Stomach smooth muscle (tissue), 2 donors: ENCODE results near the gene LDAH.
"Not testable (repeated sequence)": the region's sequence is repeated elsewhere in the genome, so short reads cannot be mapped to it uniquely, and the experiment has no call there.

Experiments used
- H3K27ac ChIP-seq: one replicate; pipeline ENCODE4 v1.7.0; 2013; ENCODE audit warnings: mild to moderate bottlenecking, low read length, inconsistent platforms
- H3K27me3 ChIP-seq, 2 donors: one replicate each; pipeline ENCODE4 v1.7.0; 2013; ENCODE audit warnings: low read length in 2 of 2; ENCODE audit not compliant: insufficient read depth in 2 of 2, control insufficient read depth in 1 of 2
- H3K36me3 ChIP-seq, 2 donors: one replicate each; pipeline ENCODE4 v1.7.0; 2013; ENCODE audit warnings: low read length in 2 of 2; ENCODE audit not compliant: control insufficient read depth in 2 of 2, insufficient read depth in 2 of 2
- H3K4me1 ChIP-seq: one replicate; pipeline ENCODE4 v1.7.0; 2013; ENCODE audit warnings: low read length; ENCODE audit not compliant: control insufficient read depth, insufficient read depth
- H3K4me3 ChIP-seq, 2 donors: one replicate each; pipeline ENCODE4 v1.7.0; 2013; ENCODE audit warnings: low read length in 2 of 2
- H3K9ac ChIP-seq, 2 donors: one replicate each; pipeline ENCODE4 v1.7.0; 2013; ENCODE audit warnings: low read length in 2 of 2, mild to moderate bottlenecking in 1 of 2
- H3K9me3 ChIP-seq, 2 donors: one replicate each; pipeline ENCODE4 v1.7.0; 2013; ENCODE audit warnings: low read length in 2 of 2; ENCODE audit not compliant: control insufficient read depth in 2 of 2
- donor health status: healthy.
- donor health status: Pancreatic carcinoma.

LDAH gene

GRCh38 chr2:20793944-20794343 lies 29.0 kb downstream of the LDAH start:
- not testable (repeated sequence) for H3K9ac ChIP-seq, H3K27ac ChIP-seq, H3K36me3 ChIP-seq, H3K27me3 ChIP-seq, H3K4me1 ChIP-seq, H3K9me3 ChIP-seq, H3K4me3 ChIP-seq

DNA sequence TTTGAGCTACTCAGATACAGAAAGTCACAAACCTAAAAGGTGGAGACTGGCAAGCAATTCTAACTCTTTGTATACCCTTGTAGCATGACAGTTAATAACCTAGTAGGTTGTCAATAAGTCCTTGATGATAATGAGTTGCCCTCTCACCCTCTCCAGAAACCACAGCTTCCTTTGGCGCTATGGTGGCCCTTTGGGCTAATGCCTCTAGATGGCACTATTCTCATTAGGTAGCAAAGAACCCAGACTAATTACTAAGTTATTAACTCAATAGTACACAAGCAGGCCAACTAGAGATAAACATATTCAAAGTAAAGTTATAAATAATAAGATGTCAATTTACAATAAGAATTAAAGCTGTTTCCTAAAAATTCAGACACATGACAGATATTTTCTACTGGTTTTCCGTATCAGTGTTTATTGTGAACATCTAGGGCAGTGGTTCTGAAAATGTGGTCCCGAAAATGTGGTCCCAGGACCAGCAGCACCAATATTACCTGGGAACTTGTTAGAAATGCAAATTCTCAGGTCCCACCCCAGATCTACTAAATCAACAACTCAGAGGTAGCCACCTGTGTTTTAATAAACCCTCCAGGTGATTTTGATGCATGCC lies 41.1 kb downstream of the LDAH start:
- Histone ChIP-seq H3K9ac (no peak overlapping the region), H3K36me3 (no peaks in the 10 kb centered on the region), H3K27me3 (no peaks in the 10 kb centered on the region), H3K4me1 (no peaks in the 10 kb centered on the region), H3K4me3 (no peak overlapping the region), H3K9me3 (no peaks in the 10 kb centered on the region), H3K27ac (no peak overlapping the region)

DNA sequence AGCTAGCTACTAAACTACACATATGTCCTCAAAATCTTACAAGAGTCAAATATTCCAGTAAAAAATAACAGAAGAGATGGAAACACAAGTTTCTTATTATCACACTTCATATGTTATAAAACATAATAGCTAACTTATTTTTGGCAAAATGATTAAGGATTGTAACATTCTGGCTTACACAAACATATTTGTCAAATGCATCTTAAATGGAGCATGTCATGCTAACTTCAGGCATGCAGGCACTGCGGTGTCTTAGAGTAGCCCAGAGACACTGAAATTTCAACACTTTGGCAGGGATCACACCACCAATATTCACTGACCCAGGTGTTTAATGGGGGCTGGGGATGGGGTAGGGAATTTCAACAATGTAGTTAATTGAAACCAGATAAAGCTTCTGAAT lies 51.6 kb downstream of the LDAH start:
- Histone ChIP-seq H3K36me3 (peaks cover 4 to 8% of the 10 kb centered on the region in 2 donors), H3K27me3 (no peaks in the 10 kb centered on the region), H3K4me3 (no peak overlapping the region), H3K9me3 (no peaks in the 10 kb centered on the region), H3K4me1 (no peaks in the 10 kb centered on the region), H3K27ac (no peak overlapping the region), H3K9ac (no peak overlapping the region)

- H3K27me3 ChIP-seq, result no peaks in the 10 kb centered on the region
- no peaks in the 10 kb centered on the region for H3K4me1 ChIP-seq
- no peaks in the 10 kb centered on the region for H3K9me3 ChIP-seq
- H3K36me3 ChIP-seq, result no peaks in the 10 kb centered on the region
- no peak overlapping the region for H3K9ac ChIP-seq
- H3K27ac ChIP-seq, result no peak overlapping the region
- H3K4me3 ChIP-seq, result no peak overlapping the region
These were observed 55.9 kb downstream of the LDAH start for GRCh38 chr2:20766798-20767644.

DNA sequence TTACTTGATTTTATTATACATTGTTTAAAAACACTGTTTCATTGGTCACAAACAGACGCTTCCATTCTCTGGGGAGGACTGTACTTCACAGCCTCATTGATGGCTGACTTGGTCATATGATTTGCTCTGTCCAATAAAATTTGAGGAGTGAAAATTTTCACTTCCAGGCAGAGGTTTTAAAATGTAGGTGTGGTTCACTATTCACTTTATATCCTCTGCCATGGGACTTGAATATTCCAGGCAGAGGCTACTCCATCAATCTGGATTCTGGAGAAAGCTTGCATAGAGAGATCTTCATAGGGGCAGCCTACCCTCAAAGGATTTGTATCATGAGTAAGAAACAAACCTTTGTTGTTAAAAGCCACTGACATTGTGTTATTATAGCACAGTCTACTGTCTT lies 56.7 kb downstream of the LDAH start:
- H3K27ac ChIP-seq, result no peak overlapping the region
- no peaks in the 10 kb centered on the region for H3K4me1 ChIP-seq
- no peak overlapping the region for H3K4me3 ChIP-seq
- no peaks in the 10 kb centered on the region for H3K9me3 ChIP-seq
- no peak overlapping the region for H3K9ac ChIP-seq
- no peaks in the 10 kb centered on the region for H3K27me3 ChIP-seq
- H3K36me3 ChIP-seq, result no peaks in the 10 kb centered on the region

- Histone ChIP-seq H3K4me3 (no peak overlapping the region), H3K36me3 (peaks cover 0 to 6% of the 10 kb centered on the region in 2 donors), H3K9ac (no peak overlapping the region), H3K27me3 (no peaks in the 10 kb centered on the region), H3K27ac (no peak overlapping the region), H3K9me3 (no peaks in the 10 kb centered on the region), H3K4me1 (no peaks in the 10 kb centered on the region)
These were observed 59.8 kb downstream of the LDAH start for GRCh38 chr2:20762945-20763683.

GRCh38 chr2:20759487-20759886 lies 63.4 kb downstream of the LDAH start:
- H3K4me1 ChIP-seq, result no peaks in the 10 kb centered on the region
- H3K27me3 ChIP-seq, result no peaks in the 10 kb centered on the region
- no peak overlapping the region for H3K9ac ChIP-seq
- H3K9me3 ChIP-seq, result no peaks in the 10 kb centered on the region
- peaks cover 0 to 6% of the 10 kb centered on the region in 2 donors for H3K36me3 ChIP-seq
- no peak overlapping the region for H3K27ac ChIP-seq
- no peak overlapping the region for H3K4me3 ChIP-seq

DNA sequence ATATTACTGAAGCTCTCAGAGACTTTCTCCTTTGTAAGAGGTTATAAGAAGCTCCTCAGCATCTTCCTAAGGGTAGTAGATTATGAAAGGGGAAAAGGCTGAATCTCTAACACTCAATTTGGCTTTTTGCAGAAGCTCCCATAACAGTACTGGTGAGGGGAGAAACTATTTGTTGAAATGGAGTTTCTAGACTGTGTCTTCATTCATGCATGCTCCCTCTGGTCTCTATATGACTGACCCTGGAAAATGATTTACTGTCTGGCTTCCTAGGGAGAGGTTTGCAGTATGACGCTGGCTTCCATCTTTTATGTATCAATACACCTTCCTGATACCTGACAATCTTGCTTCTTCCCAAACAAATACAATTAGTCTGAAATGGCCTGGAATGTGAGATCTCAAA lies 63.9 kb downstream of the LDAH start:
- Histone ChIP-seq H3K4me1 (no peaks in the 10 kb centered on the region), H3K27me3 (no peaks in the 10 kb centered on the region), H3K27ac (no peak overlapping the region), H3K9ac (no peak overlapping the region), H3K9me3 (no peaks in the 10 kb centered on the region), H3K4me3 (no peak overlapping the region), H3K36me3 (peaks cover 0 to 6% of the 10 kb centered on the region in 2 donors)

DNA sequence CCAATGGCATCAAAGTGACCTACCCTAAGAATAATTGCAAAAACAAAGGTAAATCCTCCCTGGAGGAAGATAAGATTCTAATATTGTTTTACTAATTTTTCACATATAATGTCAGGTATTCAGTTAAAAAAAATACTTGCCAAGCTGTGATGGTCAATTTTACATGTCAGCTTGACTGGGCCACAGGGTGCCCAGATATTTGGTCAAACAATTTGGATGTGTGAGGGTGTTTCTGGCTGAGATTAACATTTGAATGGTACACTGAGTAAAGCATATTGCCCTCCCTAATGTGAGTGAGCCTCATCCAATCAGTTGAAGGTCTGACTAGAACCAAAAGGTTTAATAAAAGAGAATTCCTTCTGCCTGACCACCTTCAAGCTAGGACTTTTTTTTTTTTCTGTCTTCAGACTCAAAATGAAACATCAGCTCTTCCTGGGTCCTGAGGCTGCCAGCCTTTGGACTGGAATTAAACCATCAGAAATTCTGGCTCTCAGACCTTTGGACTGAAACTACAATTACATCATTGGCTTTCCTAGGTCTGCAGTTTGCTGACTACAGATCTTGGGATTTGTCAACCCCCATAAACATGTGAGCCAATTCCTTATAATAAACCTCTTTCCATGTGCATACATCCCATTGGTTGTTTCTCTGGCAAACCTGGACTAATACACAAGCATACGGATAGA lies 65.4 kb downstream of the LDAH start:
- H3K27me3 ChIP-seq, result no peaks in the 10 kb centered on the region
- H3K4me1 ChIP-seq, result no peaks in the 10 kb centered on the region
- no peak overlapping the region for H3K27ac ChIP-seq
- peaks cover 0 to 2% of the 10 kb centered on the region in 2 donors for H3K9me3 ChIP-seq
- H3K36me3 ChIP-seq, result peaks cover 1 to 6% of the 10 kb centered on the region in 2 donors
- no peak overlapping the region for H3K9ac ChIP-seq
- H3K4me3 ChIP-seq, result no peak overlapping the region

DNA sequence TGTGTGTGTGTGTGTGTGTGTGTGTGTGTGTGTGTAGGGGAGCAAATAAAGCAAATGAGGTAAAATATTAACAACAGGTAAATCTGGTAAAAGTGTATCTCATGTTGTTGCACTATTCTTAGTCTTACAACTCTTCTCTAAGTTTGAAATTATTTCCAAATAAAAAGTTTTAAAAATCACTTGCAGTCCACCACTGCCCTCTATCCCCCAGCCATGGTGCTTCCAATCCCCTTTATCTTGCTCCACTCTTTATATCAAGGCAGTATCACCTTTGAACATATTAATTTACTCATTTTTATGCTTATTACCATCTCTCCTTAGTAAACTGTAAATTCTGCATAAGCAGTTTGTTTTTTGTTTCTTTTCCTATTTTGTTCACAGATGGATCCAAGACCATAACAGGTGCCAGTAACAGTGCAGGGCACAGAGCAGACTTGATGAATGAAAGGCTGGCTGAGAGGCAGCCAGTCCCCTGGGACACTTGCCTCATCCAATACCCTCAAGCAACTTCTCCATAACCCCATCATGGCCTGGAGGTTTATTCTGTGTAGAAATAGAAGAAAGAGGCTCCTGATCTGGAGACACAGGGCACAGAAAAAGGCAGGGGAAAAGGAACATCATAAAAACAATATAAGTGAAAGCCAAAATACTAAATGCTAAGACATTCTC lies 67.6 kb downstream of the LDAH start:
- Histone ChIP-seq H3K27me3 (no peaks in the 10 kb centered on the region), H3K9ac (no peak overlapping the region), H3K4me3 (no peak overlapping the region), H3K36me3 (peaks cover 2 to 5% of the 10 kb centered on the region in 2 donors), H3K4me1 (no peaks in the 10 kb centered on the region), H3K9me3 (peaks cover 0 to 3% of the 10 kb centered on the region in 2 donors), H3K27ac (no peak overlapping the region)
